Measurements from ENCODE around the gene VCX3B.
"Not testable (repeated sequence)": the region's sequence is repeated elsewhere in the genome, so short reads cannot be mapped to it uniquely, and the experiment has no call there.

Gene VCX3B

GRCh38 chrX:8464530-8464929 is at the start of gene VCX3B:
VCX3B (plus strand) TSS chrX:8464830; CDS start chrX:8465451, 621 bp downstream.
- not testable (repeated sequence) for H3K9ac ChIP-seq (ENCODE audit: low read length); H3K36me3 ChIP-seq (ENCODE audit: control insufficient read depth, low read depth, low read length); H3K4me1 ChIP-seq (ENCODE audit: control insufficient read depth, low read depth, low read length); H3K27me3 ChIP-seq (ENCODE audit: control insufficient read depth, insufficient read depth, low read length); H3K4me3 ChIP-seq (ENCODE audit: low read length); H3K9me3 ChIP-seq (ENCODE audit: control insufficient read depth, low read depth, low read length); H3K27ac ChIP-seq (ENCODE audit: low read length)

DNA sequence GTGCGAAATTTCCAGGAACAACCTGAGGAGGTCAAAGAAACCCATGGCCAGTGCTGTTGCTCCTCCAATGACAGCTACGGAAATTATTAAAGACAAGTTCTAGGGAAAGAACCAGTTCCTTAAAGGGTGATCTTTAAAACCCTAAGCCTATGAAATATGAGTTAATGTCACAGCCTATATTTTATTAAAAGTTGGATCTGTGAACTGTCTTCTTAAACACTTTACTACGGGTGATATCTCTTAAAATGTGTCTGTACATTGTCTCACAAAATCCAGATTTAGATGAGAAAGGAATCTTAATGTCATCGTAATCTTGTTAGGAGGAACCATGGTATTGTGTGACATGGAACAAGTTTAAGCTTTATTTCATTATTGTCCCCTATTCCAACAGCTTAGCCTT is 46.3 kb upstream of the VCX3B start:
- Histone ChIP-seq H3K27me3 (ENCODE audit: control insufficient read depth, insufficient read depth, low read length) (no peaks in the 10 kb centered on the region), H3K4me1 (ENCODE audit: control insufficient read depth, low read depth, low read length) (no peaks in the 10 kb centered on the region), H3K4me3 (ENCODE audit: low read length) (no peak overlapping the region), H3K27ac (ENCODE audit: low read length) (no peak overlapping the region), H3K36me3 (ENCODE audit: control insufficient read depth, low read depth, low read length) (no peaks in the 10 kb centered on the region), H3K9me3 (ENCODE audit: control insufficient read depth, low read depth, low read length) (no peaks in the 10 kb centered on the region), H3K9ac (ENCODE audit: low read length) (no peak overlapping the region)

DNA sequence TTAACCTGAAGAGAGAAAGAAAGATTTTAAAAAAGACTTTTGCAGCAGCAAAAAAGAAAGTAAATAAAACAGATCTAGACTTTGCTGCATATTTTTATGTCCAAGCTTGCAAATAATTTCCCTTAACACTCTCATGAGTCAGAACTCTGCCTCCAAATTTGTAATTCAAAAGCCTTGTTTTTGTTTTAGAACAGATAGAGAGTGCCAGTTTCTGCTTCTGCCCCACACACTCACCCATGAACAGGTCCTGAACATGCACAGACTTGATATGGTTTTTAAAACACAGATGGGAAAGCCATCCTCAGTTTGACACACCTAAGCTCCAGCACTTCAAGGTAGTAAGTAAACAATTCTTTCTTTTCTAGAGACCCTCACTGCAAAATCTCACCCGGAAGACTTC is 39.7 kb upstream of the VCX3B start:
- Histone ChIP-seq H3K27ac (ENCODE audit: low read length) (no peak overlapping the region), H3K4me1 (ENCODE audit: control insufficient read depth, low read depth, low read length) (no peaks in the 10 kb centered on the region), H3K36me3 (ENCODE audit: control insufficient read depth, low read depth, low read length) (no peaks in the 10 kb centered on the region), H3K9me3 (ENCODE audit: control insufficient read depth, low read depth, low read length) (no peaks in the 10 kb centered on the region), H3K27me3 (ENCODE audit: control insufficient read depth, insufficient read depth, low read length) (no peaks in the 10 kb centered on the region), H3K9ac (ENCODE audit: low read length) (no peak overlapping the region), H3K4me3 (ENCODE audit: low read length) (no peak overlapping the region)

GRCh38 chrX:8429692-8430249 is 34.9 kb upstream of the VCX3B start:
- no peak overlapping the region for H3K27ac ChIP-seq (ENCODE audit: low read length)
- H3K9ac ChIP-seq (ENCODE audit: low read length) = no peak overlapping the region
- no peak overlapping the region for H3K4me3 ChIP-seq (ENCODE audit: low read length)
- no peaks in the 10 kb centered on the region for H3K27me3 ChIP-seq (ENCODE audit: control insufficient read depth, insufficient read depth, low read length)
- H3K4me1 ChIP-seq (ENCODE audit: control insufficient read depth, low read depth, low read length) = no peaks in the 10 kb centered on the region
- no peaks in the 10 kb centered on the region for H3K36me3 ChIP-seq (ENCODE audit: control insufficient read depth, low read depth, low read length)
- H3K9me3 ChIP-seq (ENCODE audit: control insufficient read depth, low read depth, low read length) = no peaks in the 10 kb centered on the region

DNA sequence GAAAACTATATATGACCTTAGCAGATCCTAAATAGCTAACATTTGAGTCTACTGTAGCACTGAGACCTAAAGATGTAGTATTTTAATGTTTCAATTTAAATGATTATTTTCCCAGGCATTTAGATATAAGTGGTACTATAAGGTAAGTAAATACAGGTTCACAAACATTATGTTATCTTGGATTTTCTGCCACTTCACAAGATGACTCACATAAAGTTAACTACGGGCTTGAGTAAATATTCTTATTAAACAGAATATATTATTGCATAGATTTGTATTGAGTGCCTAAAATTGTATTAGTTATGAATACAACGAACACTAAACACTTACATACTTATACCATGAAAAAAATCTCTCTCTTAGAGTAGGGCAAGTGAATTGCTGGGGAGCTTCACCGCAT is 34.2 kb upstream of the VCX3B start:
- no peak overlapping the region for H3K9ac ChIP-seq (ENCODE audit: low read length)
- no peak overlapping the region for H3K4me3 ChIP-seq (ENCODE audit: low read length)
- H3K27me3 ChIP-seq (ENCODE audit: control insufficient read depth, insufficient read depth, low read length) = no peaks in the 10 kb centered on the region
- no peaks in the 10 kb centered on the region for H3K9me3 ChIP-seq (ENCODE audit: control insufficient read depth, low read depth, low read length)
- H3K36me3 ChIP-seq (ENCODE audit: control insufficient read depth, low read depth, low read length) = no peaks in the 10 kb centered on the region
- H3K27ac ChIP-seq (ENCODE audit: low read length) = no peak overlapping the region
- H3K4me1 ChIP-seq (ENCODE audit: control insufficient read depth, low read depth, low read length) = no peaks in the 10 kb centered on the region

DNA sequence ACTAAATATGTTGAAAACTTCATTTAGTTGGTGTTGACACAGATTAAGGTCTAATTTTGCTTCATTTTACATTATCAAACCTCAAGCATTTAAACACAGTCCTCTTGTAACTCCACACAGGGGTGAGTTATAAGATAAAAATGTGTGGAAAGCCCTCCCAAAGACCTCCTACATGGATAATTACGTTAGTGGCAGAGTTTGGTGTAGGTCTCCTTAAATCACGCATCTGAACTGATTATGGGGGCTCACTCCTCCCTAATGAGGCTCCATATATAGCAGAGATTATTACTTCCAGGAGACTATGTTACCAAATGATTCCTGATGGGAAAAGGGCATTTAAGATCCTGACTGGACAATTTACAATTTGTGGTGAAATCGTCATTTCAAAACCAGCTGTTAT is 32.2 kb upstream of the VCX3B start:
- Histone ChIP-seq H3K9me3 (ENCODE audit: control insufficient read depth, low read depth, low read length) (no peaks in the 10 kb centered on the region), H3K27ac (ENCODE audit: low read length) (no peak overlapping the region), H3K36me3 (ENCODE audit: control insufficient read depth, low read depth, low read length) (no peaks in the 10 kb centered on the region), H3K9ac (ENCODE audit: low read length) (no peak overlapping the region), H3K4me3 (ENCODE audit: low read length) (no peak overlapping the region), H3K4me1 (ENCODE audit: control insufficient read depth, low read depth, low read length) (no peaks in the 10 kb centered on the region), H3K27me3 (ENCODE audit: control insufficient read depth, insufficient read depth, low read length) (no peaks in the 10 kb centered on the region)

- Histone ChIP-seq H3K9ac (ENCODE audit: low read length) (no peak overlapping the region), H3K36me3 (ENCODE audit: control insufficient read depth, low read depth, low read length) (no peaks in the 10 kb centered on the region), H3K4me1 (ENCODE audit: control insufficient read depth, low read depth, low read length) (no peaks in the 10 kb centered on the region), H3K9me3 (ENCODE audit: control insufficient read depth, low read depth, low read length) (no peaks in the 10 kb centered on the region), H3K27me3 (ENCODE audit: control insufficient read depth, insufficient read depth, low read length) (no peaks in the 10 kb centered on the region), H3K4me3 (ENCODE audit: low read length) (no peak overlapping the region), H3K27ac (ENCODE audit: low read length) (no peak overlapping the region)
Measured at GRCh38 chrX:8433109-8434062, 31.2 kb upstream of the VCX3B start.

GRCh38 chrX:8447368-8447767 is 17.3 kb upstream of the VCX3B start:
- H3K27me3 ChIP-seq (ENCODE audit: control insufficient read depth, insufficient read depth, low read length) = no peaks in the 10 kb centered on the region
- H3K27ac ChIP-seq (ENCODE audit: low read length) = no peak overlapping the region
- H3K9me3 ChIP-seq (ENCODE audit: control insufficient read depth, low read depth, low read length) = no peaks in the 10 kb centered on the region
- H3K4me1 ChIP-seq (ENCODE audit: control insufficient read depth, low read depth, low read length) = no peaks in the 10 kb centered on the region
- no peak overlapping the region for H3K4me3 ChIP-seq (ENCODE audit: low read length)
- no peak overlapping the region for H3K9ac ChIP-seq (ENCODE audit: low read length)
- no peaks in the 10 kb centered on the region for H3K36me3 ChIP-seq (ENCODE audit: control insufficient read depth, low read depth, low read length)

- not testable (repeated sequence) for H3K9ac ChIP-seq (ENCODE audit: low read length); H3K27me3 ChIP-seq (ENCODE audit: control insufficient read depth, insufficient read depth, low read length); H3K36me3 ChIP-seq (ENCODE audit: control insufficient read depth, low read depth, low read length); H3K27ac ChIP-seq (ENCODE audit: low read length); H3K9me3 ChIP-seq (ENCODE audit: control insufficient read depth, low read depth, low read length); H3K4me3 ChIP-seq (ENCODE audit: low read length); H3K4me1 ChIP-seq (ENCODE audit: control insufficient read depth, low read depth, low read length)
Measured at GRCh38 chrX:8452343-8452742, 12.3 kb upstream of the VCX3B start.

GRCh38 chrX:8453611-8454010 is 11.0 kb upstream of the VCX3B start:
- H3K27ac ChIP-seq (ENCODE audit: low read length) = no peak overlapping the region
- no peaks in the 10 kb centered on the region for H3K9me3 ChIP-seq (ENCODE audit: control insufficient read depth, low read depth, low read length)
- H3K4me1 ChIP-seq (ENCODE audit: control insufficient read depth, low read depth, low read length) = no peaks in the 10 kb centered on the region
- no peak overlapping the region for H3K9ac ChIP-seq (ENCODE audit: low read length)
- no peak overlapping the region for H3K4me3 ChIP-seq (ENCODE audit: low read length)
- no peaks in the 10 kb centered on the region for H3K36me3 ChIP-seq (ENCODE audit: control insufficient read depth, low read depth, low read length)
- H3K27me3 ChIP-seq (ENCODE audit: control insufficient read depth, insufficient read depth, low read length) = no peaks in the 10 kb centered on the region

DNA sequence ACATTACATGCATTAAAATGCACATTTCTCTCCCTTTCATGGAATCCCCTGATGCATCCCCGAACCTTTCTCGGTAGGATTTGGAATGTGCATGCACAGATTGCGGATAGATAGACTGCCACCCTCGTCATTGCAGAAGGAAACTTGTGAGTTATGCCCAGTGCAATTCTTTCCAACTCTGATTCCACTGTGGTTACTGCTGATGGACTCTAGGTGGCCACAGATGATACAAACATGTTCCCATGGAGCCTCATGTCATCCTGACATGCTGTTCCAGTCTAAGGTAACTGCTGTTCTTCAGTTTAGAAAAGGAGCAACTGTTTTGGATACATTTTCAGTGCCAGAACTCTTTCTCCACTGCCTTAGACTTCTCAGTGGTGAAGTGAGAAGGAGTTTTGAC is 9.1 kb upstream of the VCX3B start:
- Histone ChIP-seq H3K9ac (ENCODE audit: low read length) (no peak overlapping the region), H3K9me3 (ENCODE audit: control insufficient read depth, low read depth, low read length) (no peaks in the 10 kb centered on the region), H3K4me3 (ENCODE audit: low read length) (no peak overlapping the region), H3K4me1 (ENCODE audit: control insufficient read depth, low read depth, low read length) (no peaks in the 10 kb centered on the region), H3K36me3 (ENCODE audit: control insufficient read depth, low read depth, low read length) (no peaks in the 10 kb centered on the region), H3K27me3 (ENCODE audit: control insufficient read depth, insufficient read depth, low read length) (no peaks in the 10 kb centered on the region), H3K27ac (ENCODE audit: low read length) (no peak overlapping the region)

- no peaks in the 10 kb centered on the region for H3K36me3 ChIP-seq (ENCODE audit: control insufficient read depth, low read depth, low read length)
- H3K4me1 ChIP-seq (ENCODE audit: control insufficient read depth, low read depth, low read length) = no peaks in the 10 kb centered on the region
- no peaks in the 10 kb centered on the region for H3K9me3 ChIP-seq (ENCODE audit: control insufficient read depth, low read depth, low read length)
- no peak overlapping the region for H3K27ac ChIP-seq (ENCODE audit: low read length)
- H3K27me3 ChIP-seq (ENCODE audit: control insufficient read depth, insufficient read depth, low read length) = no peaks in the 10 kb centered on the region
- H3K9ac ChIP-seq (ENCODE audit: low read length) = no peak overlapping the region
- H3K4me3 ChIP-seq (ENCODE audit: low read length) = no peak overlapping the region
Measured at GRCh38 chrX:8462488-8462887, 2.1 kb upstream of the VCX3B start.

All from iPS-18a (cell line).